ENCODE measurements around the gene SIN3B.

DNA sequence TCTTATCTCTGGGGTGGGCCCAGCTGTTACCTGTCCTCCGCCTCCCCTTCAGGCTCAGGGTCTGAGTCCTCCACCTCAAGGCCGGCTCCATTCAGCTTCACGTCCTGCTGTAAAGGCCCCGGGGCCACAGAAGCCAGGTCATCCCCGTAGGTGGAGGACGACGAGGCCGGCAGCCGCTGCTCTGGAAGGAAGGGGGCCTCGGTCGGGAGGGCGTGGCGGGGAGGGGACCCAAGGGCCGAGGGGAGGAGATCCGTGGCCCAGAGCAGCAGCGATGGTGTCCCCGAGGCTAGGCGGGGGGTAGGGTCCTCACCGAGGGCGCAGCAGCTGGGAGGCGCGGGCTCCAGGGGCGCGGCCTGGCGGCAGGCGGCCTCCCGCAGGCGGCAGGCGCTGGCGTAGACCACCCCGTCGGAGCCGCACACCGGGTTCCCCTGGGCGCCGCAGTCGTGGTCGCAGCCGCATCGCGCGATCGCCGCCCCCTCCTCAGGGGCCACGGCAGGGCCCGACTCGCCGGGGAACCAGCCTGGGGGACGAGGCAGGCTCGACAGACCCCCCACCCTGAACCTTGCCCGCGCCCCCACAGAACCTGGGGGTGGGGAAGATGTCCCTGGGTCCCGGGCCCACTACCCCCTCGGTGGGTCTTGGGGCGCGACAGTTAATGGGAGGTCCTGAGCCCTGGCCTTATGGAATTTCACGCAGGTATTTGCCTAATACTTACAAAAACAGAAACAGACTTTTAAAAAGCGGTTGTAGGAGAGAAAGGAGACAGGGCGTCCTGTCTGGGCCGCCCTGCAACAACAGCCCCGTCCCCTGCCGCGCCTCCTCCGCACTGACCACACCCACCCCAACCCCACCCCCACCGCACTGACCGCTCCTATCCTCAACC is 67.2 kb downstream of the SIN3B start:
- no peak for TF ChIP-seq POLR2A (IDR thresholded peaks at IDR 0.05)
- TF ChIP-seq, protein P1, sequence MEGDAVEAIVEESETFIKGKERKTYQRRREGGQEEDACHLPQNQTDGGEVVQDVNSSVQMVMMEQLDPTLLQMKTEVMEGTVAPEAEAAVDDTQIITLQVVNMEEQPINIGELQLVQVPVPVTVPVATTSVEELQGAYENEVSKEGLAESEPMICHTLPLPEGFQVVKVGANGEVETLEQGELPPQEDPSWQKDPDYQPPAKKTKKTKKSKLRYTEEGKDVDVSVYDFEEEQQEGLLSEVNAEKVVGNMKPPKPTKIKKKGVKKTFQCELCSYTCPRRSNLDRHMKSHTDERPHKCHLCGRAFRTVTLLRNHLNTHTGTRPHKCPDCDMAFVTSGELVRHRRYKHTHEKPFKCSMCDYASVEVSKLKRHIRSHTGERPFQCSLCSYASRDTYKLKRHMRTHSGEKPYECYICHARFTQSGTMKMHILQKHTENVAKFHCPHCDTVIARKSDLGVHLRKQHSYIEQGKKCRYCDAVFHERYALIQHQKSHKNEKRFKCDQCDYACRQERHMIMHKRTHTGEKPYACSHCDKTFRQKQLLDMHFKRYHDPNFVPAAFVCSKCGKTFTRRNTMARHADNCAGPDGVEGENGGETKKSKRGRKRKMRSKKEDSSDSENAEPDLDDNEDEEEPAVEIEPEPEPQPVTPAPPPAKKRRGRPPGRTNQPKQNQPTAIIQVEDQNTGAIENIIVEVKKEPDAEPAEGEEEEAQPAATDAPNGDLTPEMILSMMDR (IDR thresholded peaks at IDR 0.05) = no peak

Data from ovary (tissue), 3 donors.